H9 (cell line): Measurements from ENCODE around the gene DCHS2. TPM values are rescaled to one million over a fixed set of nuclear protein-coding genes. Genes with fewer than 3 reads are reported as not detected.

Source experiments
- DNase-seq: peaks from one replicate; pipeline ENCODE4 v3.0.0-alpha.2; 2017
- H2AFZ ChIP-seq: one replicate; pipeline ENCODE4 v1.6.1; 2013; ENCODE audit warnings: mild to moderate bottlenecking, low read length, control low read depth, moderate library complexity
- H2AK5ac ChIP-seq: 2 replicates; pipeline ENCODE4 v1.6.1; 2013; ENCODE audit warnings: low read length, control low read depth, mixed read lengths; ENCODE audit not compliant: insufficient read length
- H2BK120ac ChIP-seq: one replicate; pipeline ENCODE4 v1.6.1; 2013; ENCODE audit warnings: low read depth, mild to moderate bottlenecking, low read length, control low read depth, inconsistent platforms; ENCODE audit not compliant: poor library complexity, severe bottlenecking
- H2BK12ac ChIP-seq: 2 replicates; pipeline ENCODE4 v1.6.1; 2013; ENCODE audit warnings: low read length, control low read depth, mixed read lengths, low read depth; ENCODE audit not compliant: insufficient read length
- H2BK15ac ChIP-seq: 2 replicates; pipeline ENCODE4 v1.6.1; 2013; ENCODE audit warnings: low read depth, low read length, control low read depth
- H2BK20ac ChIP-seq: one replicate; pipeline ENCODE4 v1.6.1; 2013; ENCODE audit warnings: low read depth, mild to moderate bottlenecking, low read length, control low read depth, inconsistent platforms; ENCODE audit not compliant: poor library complexity, severe bottlenecking
- H2BK5ac ChIP-seq: 2 replicates; pipeline ENCODE4 v1.6.1; 2013; ENCODE audit warnings: low read length, control low read depth, mixed read lengths; ENCODE audit not compliant: insufficient read length
- H3K14ac ChIP-seq: 2 replicates; pipeline ENCODE4 v1.6.1; 2013; ENCODE audit warnings: low read length, control low read depth; ENCODE audit not compliant: insufficient read depth
- H3K18ac ChIP-seq: 2 replicates; pipeline ENCODE4 v1.6.1; 2013; ENCODE audit warnings: low read depth, mild to moderate bottlenecking, mixed read lengths, low read length, control low read depth; ENCODE audit not compliant: insufficient read length
- H3K23ac ChIP-seq: 2 replicates; pipeline ENCODE4 v1.6.1; 2013; ENCODE audit warnings: low read length, control low read depth, mixed read lengths, low read depth; ENCODE audit not compliant: insufficient read length
- H3K23me2 ChIP-seq: 2 replicates; pipeline ENCODE4 v1.6.1; 2013; ENCODE audit warnings: low read depth, mild to moderate bottlenecking, mixed read lengths, low read length, control low read depth; ENCODE audit not compliant: insufficient read length, poor library complexity, severe bottlenecking
- H3K27ac ChIP-seq: 2 replicates; pipeline ENCODE4 v1.5.1; 2013; ENCODE audit warnings: low read length, control low read depth, mixed read lengths, low read depth; ENCODE audit not compliant: insufficient read length
- H3K27me3 ChIP-seq: 2 replicates; pipeline ENCODE4 v1.6.1; 2013; ENCODE audit warnings: low read length, control low read depth, inconsistent platforms; ENCODE audit not compliant: insufficient read depth
- H3K4ac ChIP-seq: 2 replicates; pipeline ENCODE4 v1.6.1; 2013; ENCODE audit warnings: low read depth, mild to moderate bottlenecking, control low read depth, inconsistent platforms, low read length, moderate library complexity
- H3K4me1 ChIP-seq: 2 replicates; pipeline ENCODE4 v1.6.1; 2013; ENCODE audit warnings: low read length, control low read depth, inconsistent platforms; ENCODE audit not compliant: insufficient read depth
- H3K4me2 ChIP-seq: 2 replicates; pipeline ENCODE4 v1.6.1; 2013; ENCODE audit warnings: low read length, control low read depth, mixed read lengths; ENCODE audit not compliant: insufficient read length, insufficient read depth
- H3K56ac ChIP-seq: 2 replicates; pipeline ENCODE4 v1.6.1; 2013; ENCODE audit warnings: low read depth, mild to moderate bottlenecking, mixed read lengths, low read length, control low read depth; ENCODE audit not compliant: insufficient read length
- H3K79me1 ChIP-seq: 2 replicates; pipeline ENCODE4 v1.6.1; 2013; ENCODE audit warnings: low read depth, mild to moderate bottlenecking, moderate library complexity, low read length, control low read depth, inconsistent platforms; ENCODE audit not compliant: insufficient read depth, poor library complexity, severe bottlenecking
- H3K79me2 ChIP-seq: 2 replicates; pipeline ENCODE4 v1.6.1; 2013; ENCODE audit warnings: low read length, control low read depth, inconsistent platforms; ENCODE audit not compliant: insufficient read depth
- H3K9ac ChIP-seq: 2 replicates; pipeline ENCODE4 v1.6.1; 2013; ENCODE audit warnings: low read length, control low read depth, mixed read lengths; ENCODE audit not compliant: insufficient read length; ENCODE audit errors: extremely low read depth
- H3K9me3 ChIP-seq: one replicate; pipeline ENCODE4 v1.6.1; 2013; ENCODE audit warnings: low read depth, low read length, inconsistent platforms; ENCODE audit not compliant: control insufficient read depth
- H3T11ph ChIP-seq: one replicate; pipeline ENCODE4 v1.6.1; 2013; ENCODE audit warnings: mild to moderate bottlenecking, low read length, control low read depth, inconsistent platforms
- H4K20me1 ChIP-seq: one replicate; pipeline ENCODE4 v1.6.1; 2013; ENCODE audit not compliant: control insufficient read depth, insufficient read length, insufficient read depth
- H4K5ac ChIP-seq: 2 replicates; pipeline ENCODE4 v1.6.1; 2013; ENCODE audit warnings: low read depth, mild to moderate bottlenecking, mixed read lengths, low read length, control low read depth; ENCODE audit not compliant: insufficient read length
- H4K8ac ChIP-seq: replicated peaks from 2 replicates; pipeline ENCODE4 v1.6.1; 2013; ENCODE audit warnings: low read length, control low read depth, mixed read lengths, low read depth; ENCODE audit not compliant: insufficient read length
- H4K91ac ChIP-seq: 2 replicates; pipeline ENCODE4 v1.6.1; 2013; ENCODE audit warnings: low read depth, mild to moderate bottlenecking, moderate library complexity, mixed read lengths, low read length, control low read depth; ENCODE audit not compliant: insufficient read length
- H3K27ac Mint-ChIP-seq, 3 experiments: 2 replicates in 2 of 3; 3 replicates in 1 of 3; pipeline ENCODE4 v1.8.0; 2020 to 2021; ENCODE audit warnings: mixed read lengths in 3 of 3, mild to moderate bottlenecking in 1 of 3, moderate library complexity in 1 of 3
- H3K27me3 Mint-ChIP-seq: 2 replicates; pipeline ENCODE4 v1.8.0; 2021; ENCODE audit warnings: low read depth, mild to moderate bottlenecking, moderate library complexity, mixed read lengths
- H3K36me3 Mint-ChIP-seq, 3 experiments: 2 replicates in 2 of 3; 3 replicates in 1 of 3; pipeline ENCODE4 v1.8.0; 2020 to 2021; ENCODE audit warnings: low read depth in 3 of 3, mixed read lengths in 3 of 3; ENCODE audit not compliant: insufficient read depth in 1 of 3
- H3K4me1 Mint-ChIP-seq, 2 experiments: 2 replicates each; pipeline ENCODE4 v1.8.0; 2020; ENCODE audit warnings: mixed read lengths in 2 of 2
- H3K4me3 Mint-ChIP-seq, 2 experiments: 2 replicates in 1 of 2; 3 replicates in 1 of 2; pipeline ENCODE4 v1.8.0; 2020 to 2021; ENCODE audit warnings: mild to moderate bottlenecking in 2 of 2, mixed read lengths in 2 of 2, moderate library complexity in 1 of 2
- H3K9me3 Mint-ChIP-seq, 2 experiments: 2 replicates in 1 of 2; 3 replicates in 1 of 2; pipeline ENCODE4 v1.8.0; 2020; ENCODE audit warnings: mild to moderate bottlenecking in 2 of 2, mixed read lengths in 2 of 2, moderate library complexity in 1 of 2
- WGBS: extraction: QIAGEN DNeasy Blood & Tissue Kit; methylation state at CpG from one replicate; pipeline ENCODE4 v1.1.7; 2013; ENCODE audit warnings: missing lambda C conversion rate, low lambda C conversion rate, mixed read lengths; ENCODE audit not compliant: insufficient read length; ENCODE audit errors: extremely low coverage; 5-methylcytosine and 5-hydroxymethylcytosine counted together
- total RNA-seq: library from RNA; stranded (reverse); gene quantifications from 2 replicates; pipeline ENCODE4 v1.2.1, GENCODE V29; 2021
- TF ChIP-seq, protein P1 (sequence below): fragments of 200-600 bp; sonication (generic); conservative IDR thresholded peaks from 3 replicates; pipeline ENCODE4 v1.8.0; 2021; ENCODE audit warnings: antibody characterized with exemption, mild to moderate bottlenecking

The DCHS2 gene
- total RNA-seq, 1 experiment from 2014 or later: 0.57 TPM

DNA sequence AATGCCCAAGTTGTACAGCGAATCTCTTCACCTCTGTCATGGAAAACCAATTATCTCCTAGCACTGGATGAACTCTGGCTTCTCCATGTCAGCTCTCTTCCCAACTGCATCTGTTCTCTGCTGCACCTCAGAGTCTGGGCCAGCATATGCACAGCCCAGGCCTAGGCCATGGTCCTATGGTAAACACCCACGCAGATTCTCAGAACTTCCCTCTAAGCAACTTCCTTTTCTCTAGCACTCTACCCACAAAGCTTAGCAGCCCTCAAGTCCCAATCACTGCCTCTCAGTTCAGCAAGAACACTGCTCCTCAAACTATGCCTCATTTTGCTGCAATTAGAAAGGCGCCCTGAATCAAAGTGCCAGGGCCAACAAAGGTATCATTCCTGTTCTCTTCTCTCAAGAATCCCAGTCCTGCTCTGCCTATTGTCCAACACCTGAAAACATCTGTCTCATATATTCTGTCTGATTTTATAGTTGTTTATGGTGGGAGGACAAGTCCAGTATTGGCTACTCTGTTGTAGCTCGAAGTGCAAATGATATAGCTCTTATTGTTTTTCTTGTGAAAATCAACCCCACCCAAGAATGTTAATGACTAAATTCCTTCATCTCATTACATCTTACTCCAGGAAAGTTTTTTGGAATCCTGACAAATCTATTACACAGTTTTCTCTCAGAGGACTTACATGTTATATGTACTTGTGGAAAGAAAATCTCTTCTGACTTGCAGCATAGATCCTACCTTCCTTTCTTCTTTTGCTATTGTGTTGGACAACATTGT, 85.4 kb downstream of the DCHS2 start:
- Histone ChIP-seq H3K56ac (no peak overlapping the region), H2BK20ac (no peak overlapping the region), H4K20me1 (no peaks in the 10 kb centered on the region), H2BK120ac (no peak overlapping the region), H3K14ac (no peak overlapping the region), H4K8ac (no peak overlapping the region), H3K9ac (no peak overlapping the region), H2BK15ac (no peak overlapping the region), H3K27ac (no peak overlapping the region), H2BK5ac (no peak overlapping the region), H3K4me1 (no peaks in the 10 kb centered on the region), H3K79me2 (no peaks in the 10 kb centered on the region), H4K5ac (no peak overlapping the region), H2AFZ (no peak overlapping the region), H3K9me3 (no peaks in the 10 kb centered on the region), H3K4ac (no peak overlapping the region), H3K23ac (no peak overlapping the region), H3K27me3 (no peaks in the 10 kb centered on the region), H3T11ph (no peak overlapping the region), H2AK5ac (no peak overlapping the region), H3K4me2 (no peak overlapping the region), H3K23me2 (no peaks in the 10 kb centered on the region), H3K18ac (no peak overlapping the region), H2BK12ac (no peak overlapping the region), H3K79me1 (no peaks in the 10 kb centered on the region), H4K91ac (no peak overlapping the region)
- TF ChIP-seq, protein P1, sequence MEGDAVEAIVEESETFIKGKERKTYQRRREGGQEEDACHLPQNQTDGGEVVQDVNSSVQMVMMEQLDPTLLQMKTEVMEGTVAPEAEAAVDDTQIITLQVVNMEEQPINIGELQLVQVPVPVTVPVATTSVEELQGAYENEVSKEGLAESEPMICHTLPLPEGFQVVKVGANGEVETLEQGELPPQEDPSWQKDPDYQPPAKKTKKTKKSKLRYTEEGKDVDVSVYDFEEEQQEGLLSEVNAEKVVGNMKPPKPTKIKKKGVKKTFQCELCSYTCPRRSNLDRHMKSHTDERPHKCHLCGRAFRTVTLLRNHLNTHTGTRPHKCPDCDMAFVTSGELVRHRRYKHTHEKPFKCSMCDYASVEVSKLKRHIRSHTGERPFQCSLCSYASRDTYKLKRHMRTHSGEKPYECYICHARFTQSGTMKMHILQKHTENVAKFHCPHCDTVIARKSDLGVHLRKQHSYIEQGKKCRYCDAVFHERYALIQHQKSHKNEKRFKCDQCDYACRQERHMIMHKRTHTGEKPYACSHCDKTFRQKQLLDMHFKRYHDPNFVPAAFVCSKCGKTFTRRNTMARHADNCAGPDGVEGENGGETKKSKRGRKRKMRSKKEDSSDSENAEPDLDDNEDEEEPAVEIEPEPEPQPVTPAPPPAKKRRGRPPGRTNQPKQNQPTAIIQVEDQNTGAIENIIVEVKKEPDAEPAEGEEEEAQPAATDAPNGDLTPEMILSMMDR: no peak
- WGBS: no CpG with 5 or more reads among the region's 4 CpGs
- H3K36me3 Mint-ChIP-seq: no peaks in the 10 kb centered on the region; a peak in 1 of 7 replicates
- no peak overlapping the region for H3K4me3 Mint-ChIP-seq
- H3K4me1 Mint-ChIP-seq: no peaks in the 10 kb centered on the region; a peak in 1 of 4 replicates
- no peaks in the 10 kb centered on the region; a peak in 1 of 5 replicates for H3K9me3 Mint-ChIP-seq
- DNase-seq: no peak
- H3K27ac Mint-ChIP-seq: no peak overlapping the region
- H3K27me3 Mint-ChIP-seq: no peaks in the 10 kb centered on the region
